HepG2 (cell line): ENCODE results near the gene CD6.

Experiments
- ARNTL ChIP-seq: sonication (generic); formaldehyde crosslinking; IDR thresholded peaks from 2 replicates; pipeline ENCODE4 v1.4.0; 2020; ENCODE audit warnings: mild to moderate bottlenecking, missing genetic modification reagents
- CTCF ChIP-seq: sonication (generic); formaldehyde crosslinking; IDR thresholded peaks from 2 replicates; pipeline ENCODE4 v1.5.0; 2020; ENCODE audit warnings: mild to moderate bottlenecking, missing genetic modification reagents, moderate library complexity
- ETV6 ChIP-seq: sonication (generic); formaldehyde crosslinking; conservative IDR thresholded peaks from 2 replicates; pipeline ENCODE4 v1.4.0; 2020; ENCODE audit warnings: missing genetic modification reagents
- GABPA ChIP-seq, 2 experiments: IDR thresholded peaks; 2 replicates each; pipeline ENCODE4 v1.6.1; 2011 to 2016; ENCODE audit warnings: low read depth in 2 of 2, low read length in 1 of 2, missing biosample characterization in 1 of 2, missing genetic modification characterization in 1 of 2
- HOXA7 ChIP-seq: sonication (generic); formaldehyde crosslinking; IDR thresholded peaks from 2 replicates; pipeline ENCODE4 v1.8.1; 2022; ENCODE audit warnings: mild to moderate bottlenecking, missing genetic modification reagents, moderate library complexity
- KMT2B ChIP-seq: IDR thresholded peaks from 2 replicates; pipeline ENCODE4 v1.6.1; 2016; ENCODE audit warnings: missing genetic modification reagents, missing compliant biosample characterization
- MAFK ChIP-seq, 2 experiments: IDR thresholded peaks in 1 of 2; conservative IDR thresholded peaks in 1 of 2; 2 replicates each; pipeline ENCODE4 v1.6.1; 2011; ENCODE audit warnings: improper control_type of control experiment in 2 of 2, low read length in 2 of 2
- MXD3 ChIP-seq: IDR thresholded peaks from 2 replicates; pipeline ENCODE4 v1.6.1; 2016; ENCODE audit warnings: mild to moderate bottlenecking, missing biosample characterization, missing genetic modification reagents
- NFRKB ChIP-seq: fragments of 450-650 bp; IDR thresholded peaks from 2 replicates; pipeline ENCODE4 v1.6.1; 2017
- NFYB ChIP-seq: sonication (generic); formaldehyde crosslinking; IDR thresholded peaks from 2 replicates; pipeline ENCODE4 v1.4.0; 2020; ENCODE audit warnings: missing genetic modification reagents
- POLR2G ChIP-seq: fragments of 200-400 bp; formaldehyde crosslinking; IDR thresholded peaks from 2 replicates; pipeline ENCODE4 v1.6.1; 2018; ENCODE audit warnings: mild to moderate bottlenecking, low read depth, low read length, moderate library complexity
- SUZ12 ChIP-seq: fragments of 150-350 bp; IDR thresholded peaks from 2 replicates; pipeline ENCODE4 v1.6.1; 2014; ENCODE audit warnings: low read depth, low read length
- ZNF224 ChIP-seq: sonication (generic); formaldehyde crosslinking; IDR thresholded peaks from 2 replicates; pipeline ENCODE4 v1.5.0; 2020; ENCODE audit warnings: mild to moderate bottlenecking, missing genetic modification reagents
- ZNF232 ChIP-seq: sonication (generic); formaldehyde crosslinking; IDR thresholded peaks from 2 replicates; pipeline ENCODE4 v1.4.0; 2020; ENCODE audit warnings: missing genetic modification reagents, borderline replicate concordance

- TF ChIP-seq HOXA7, result no peak
- no peak for TF ChIP-seq GABPA (IDR thresholded peaks at IDR 0.05; ENCODE audit: low read depth, low read length)
- TF ChIP-seq GABPA (CRISPR knock-in tag; IDR thresholded peaks at IDR 0.05; ENCODE audit: low read depth), result no peak
- TF ChIP-seq CTCF, result no peak
- no peak for TF ChIP-seq NFRKB
- TF ChIP-seq KMT2B (CRISPR knock-in tag), result no peak
- TF ChIP-seq MXD3, result no peak
- no peak for TF ChIP-seq ARNTL
- no peak for TF ChIP-seq ZNF224 (CRISPR knock-in tag)
- TF ChIP-seq SUZ12, result no peak
- no peak for TF ChIP-seq POLR2G
- TF ChIP-seq ETV6 (CRISPR knock-in tag), result no peak
- no peak for TF ChIP-seq NFYB
- TF ChIP-seq ZNF232 (CRISPR knock-in tag), result no peak
- no peak for TF ChIP-seq MAFK (conservative IDR thresholded peaks at IDR 0.05 in 1 of 2, IDR thresholded peaks at IDR 0.05 in 1 of 2; ENCODE audit: low read length in 2 of 2)
Observed at GRCh38 chr11:61054927-61055562, 83.6 kb downstream of the CD6 start.
